Dendritic cell treated with granulocyte-macrophage colony-stimulating factor and Interleukin-4, amounts not matched to agents 40 ng/mL and 50 ng/mL, for 4 days (primary cell): ENCODE measurements around the gene DUSP7.
A peak's percentile ranks its signal among the peaks of the same experiment; 100 is the strongest.
"Not testable (repeated sequence)": the region's sequence is repeated elsewhere in the genome, so short reads cannot be mapped to it uniquely, and the experiment has no call there.

Experiments
- H3K27ac Mint-ChIP-seq: one replicate; pipeline ENCODE4 v1.8.0; 2022; ENCODE audit warnings: mild to moderate bottlenecking, mixed read lengths
- H3K27me3 Mint-ChIP-seq: one replicate; pipeline ENCODE4 v1.8.0; 2022; ENCODE audit warnings: mild to moderate bottlenecking, mixed read lengths
- H3K36me3 Mint-ChIP-seq: one replicate; pipeline ENCODE4 v1.8.0; 2022; ENCODE audit warnings: low read depth, mixed read lengths
- H3K4me1 Mint-ChIP-seq: one replicate; pipeline ENCODE4 v1.8.0; 2022; ENCODE audit warnings: low read depth, mixed read lengths
- H3K4me3 Mint-ChIP-seq: one replicate; pipeline ENCODE4 v1.8.0; 2022; ENCODE audit warnings: mild to moderate bottlenecking, moderate library complexity, mixed read lengths
- H3K9me3 Mint-ChIP-seq: one replicate; pipeline ENCODE4 v1.8.0; 2022; ENCODE audit warnings: mixed read lengths
- intact Hi-C: fragments of 100-400 bp; cut with micrococcal nuclease; formaldehyde crosslinking; loops from one replicate; pipeline ENCODE4 v1.15.0; 2022

DUSP7 gene

DNA sequence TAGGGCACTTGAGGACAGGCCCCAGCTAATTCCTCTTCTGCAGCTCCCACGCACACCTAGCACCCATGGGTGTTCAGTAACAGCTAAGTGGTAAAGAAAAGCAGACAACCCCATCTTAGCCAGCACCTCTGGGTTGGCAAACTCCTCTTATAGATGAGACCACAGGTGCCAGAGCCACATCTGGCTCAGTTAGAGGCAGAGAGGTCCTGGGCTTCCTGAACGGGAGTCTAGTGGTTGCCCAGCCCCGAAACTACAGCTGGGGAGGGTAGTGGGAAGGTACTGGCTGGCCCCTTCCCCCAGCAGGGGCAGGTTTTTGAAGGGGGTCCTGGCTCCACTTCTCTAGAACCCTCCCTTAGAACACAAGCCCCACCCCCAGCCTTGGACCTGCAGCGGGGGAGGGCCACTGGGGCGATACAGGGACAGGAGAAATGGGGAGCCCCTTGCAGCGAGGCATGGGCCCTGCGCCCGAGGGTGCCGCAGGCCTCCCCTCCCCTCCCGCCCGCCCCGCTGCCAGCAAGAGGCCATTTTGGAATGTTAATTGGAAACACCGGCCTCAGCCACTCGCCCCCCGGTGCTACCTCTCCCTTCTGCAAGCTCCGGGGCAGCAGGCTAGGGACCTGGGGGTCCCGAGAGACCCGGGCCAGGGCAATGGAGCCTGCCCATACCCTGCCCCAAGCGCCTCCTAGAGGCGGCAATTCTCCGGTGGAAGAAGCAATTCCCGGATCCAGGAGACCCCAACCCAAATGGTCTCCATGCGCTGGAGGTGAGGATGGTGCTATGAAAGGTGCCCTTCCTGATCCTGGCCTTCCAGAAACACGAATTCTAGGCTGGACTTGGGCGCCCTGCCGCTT, 1.5 kb downstream of the DUSP7 start:
- H3K9me3 Mint-ChIP-seq, result no peaks in the 10 kb centered on the region
- H3K27ac Mint-ChIP-seq, result peak overlapping the region; percentile 87
- peaks cover 61% of the 10 kb centered on the region for H3K36me3 Mint-ChIP-seq
- intact Hi-C loops, result loop anchor here (1.0 to 5.0 kb wide), 3 partner anchors 53 to 113 kb away; partner anchors contain the start of genes PARP3 and RRP9
- H3K4me3 Mint-ChIP-seq, result peak overlapping the region; percentile 86
- peaks cover 75% of the 10 kb centered on the region for H3K4me1 Mint-ChIP-seq
- peaks cover 3% of the 10 kb centered on the region for H3K27me3 Mint-ChIP-seq

DNA sequence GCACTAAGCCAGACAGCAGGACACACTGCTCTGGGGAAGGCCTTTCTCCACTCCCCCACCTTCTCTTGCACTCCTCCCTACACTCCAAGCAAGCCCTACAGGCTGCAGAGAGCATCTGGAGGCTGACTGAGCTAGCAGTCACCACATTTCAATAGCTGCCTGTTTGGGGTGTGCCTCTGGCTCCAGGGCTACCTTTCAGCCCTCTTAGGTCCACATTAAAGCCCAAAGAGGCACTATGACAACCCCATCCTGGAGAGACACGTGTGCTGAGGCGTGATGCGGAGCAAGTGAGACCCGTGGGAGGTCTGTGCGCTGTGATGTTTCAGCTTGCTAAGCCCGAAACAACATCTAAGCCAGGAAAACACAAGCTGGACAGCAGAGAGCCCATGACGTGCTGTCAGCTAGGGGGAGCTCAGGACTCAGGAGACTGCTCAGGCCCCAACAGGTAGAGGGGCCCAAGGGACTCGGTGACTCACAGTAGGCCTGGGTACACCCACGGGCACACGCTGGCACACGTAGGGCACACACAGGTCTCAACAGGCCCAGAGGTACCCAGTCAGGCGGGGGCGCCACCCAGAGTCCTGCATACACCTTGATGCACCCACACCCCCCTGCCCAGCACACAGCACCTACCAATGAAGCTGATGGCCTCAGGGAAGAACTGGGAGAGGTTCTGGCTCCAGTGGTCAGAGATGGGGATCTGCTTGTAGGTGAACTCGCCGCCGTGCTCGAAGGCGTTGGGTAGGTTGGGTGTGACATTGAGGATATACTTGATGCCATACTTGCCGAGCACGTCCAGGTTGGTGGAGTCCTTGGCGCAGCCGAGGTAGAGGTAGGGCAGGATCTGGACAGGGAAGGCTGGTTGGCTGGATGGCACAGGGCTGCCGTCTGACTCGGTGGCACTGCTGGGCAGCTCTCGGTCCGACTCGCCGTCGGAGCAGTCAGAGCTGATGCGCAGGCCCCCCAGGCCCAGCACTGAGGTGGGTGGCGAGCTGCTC, 2.8 kb downstream of the DUSP7 start:
- peaks cover 70% of the 10 kb centered on the region for H3K4me1 Mint-ChIP-seq
- H3K4me3 Mint-ChIP-seq, result peak overlapping the region; percentile 86
- H3K27me3 Mint-ChIP-seq, result peaks cover 1% of the 10 kb centered on the region
- peaks cover 71% of the 10 kb centered on the region for H3K36me3 Mint-ChIP-seq
- peak overlapping the region; percentile 87 for H3K27ac Mint-ChIP-seq
- H3K9me3 Mint-ChIP-seq, result no peaks in the 10 kb centered on the region
- intact Hi-C loops, result loop anchor here (1.0 to 5.0 kb wide), 2 partner anchors 17 to 51 kb away; no protein-coding TSS in a partner anchor

DNA sequence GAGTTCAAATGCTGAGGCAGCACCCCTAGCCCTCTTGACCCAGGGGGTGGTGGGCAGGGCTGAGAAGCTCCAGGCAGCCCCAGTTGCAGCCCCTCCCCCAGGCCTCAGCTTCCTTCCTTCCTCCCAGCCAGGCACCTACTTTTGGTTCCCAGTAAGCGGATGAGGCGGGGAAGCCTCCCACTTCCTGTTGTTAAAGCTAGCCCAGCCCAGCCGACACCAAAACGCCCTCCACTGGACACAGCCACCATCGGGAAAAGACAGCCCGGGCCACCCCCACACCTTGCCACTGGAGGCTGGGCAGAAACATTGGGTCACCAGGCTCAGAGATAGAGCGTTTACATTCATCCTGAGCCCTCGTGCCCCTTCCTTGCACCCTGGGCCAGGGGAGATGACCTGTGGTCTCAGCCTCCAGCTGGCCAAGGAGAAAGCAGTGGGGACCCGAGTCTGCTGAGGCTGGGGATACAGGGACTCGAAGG, 3.5 kb downstream of the DUSP7 start:
- H3K9me3 Mint-ChIP-seq, result no peaks in the 10 kb centered on the region
- peak overlapping the region; percentile 87 for H3K27ac Mint-ChIP-seq
- no peaks in the 10 kb centered on the region for H3K27me3 Mint-ChIP-seq
- H3K36me3 Mint-ChIP-seq, result peaks cover 78% of the 10 kb centered on the region
- peak overlapping the region; percentile 86 for H3K4me3 Mint-ChIP-seq
- peaks cover 70% of the 10 kb centered on the region for H3K4me1 Mint-ChIP-seq
- intact Hi-C loops, result loop anchor here (1.0 to 5.0 kb wide), 2 partner anchors 17 to 51 kb away; no protein-coding TSS in a partner anchor

DNA sequence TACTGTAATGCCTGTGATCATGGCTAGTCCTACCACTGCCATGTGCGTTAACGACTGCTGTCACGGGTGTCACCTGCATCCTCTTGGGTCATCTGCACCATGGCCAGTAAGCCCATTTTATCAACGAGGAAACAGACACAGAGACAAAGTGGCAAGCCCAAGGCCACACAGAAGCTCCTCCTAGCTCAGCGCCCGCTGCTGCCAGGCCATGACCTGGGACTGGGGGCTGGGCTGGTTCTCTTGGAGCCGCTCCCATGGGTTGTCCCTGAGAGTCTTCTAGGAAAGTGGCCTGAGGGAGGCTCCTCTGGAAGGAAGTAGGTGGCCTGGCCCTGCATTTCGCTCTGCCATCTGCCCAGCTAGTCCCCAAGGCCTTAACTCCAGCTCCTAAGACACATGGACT, 4.9 kb downstream of the DUSP7 start:
- Mint-ChIP-seq H3K27ac (peak overlapping the region; percentile 87), H3K4me1 (peaks cover 60% of the 10 kb centered on the region), H3K36me3 (peaks cover 82% of the 10 kb centered on the region), H3K9me3 (no peaks in the 10 kb centered on the region), H3K4me3 (no peak overlapping the region), H3K27me3 (no peaks in the 10 kb centered on the region)
- intact Hi-C loops, result loop anchor here (5.0 kb wide), 1 partner anchor 49 kb away; no protein-coding TSS in a partner anchor

DNA sequence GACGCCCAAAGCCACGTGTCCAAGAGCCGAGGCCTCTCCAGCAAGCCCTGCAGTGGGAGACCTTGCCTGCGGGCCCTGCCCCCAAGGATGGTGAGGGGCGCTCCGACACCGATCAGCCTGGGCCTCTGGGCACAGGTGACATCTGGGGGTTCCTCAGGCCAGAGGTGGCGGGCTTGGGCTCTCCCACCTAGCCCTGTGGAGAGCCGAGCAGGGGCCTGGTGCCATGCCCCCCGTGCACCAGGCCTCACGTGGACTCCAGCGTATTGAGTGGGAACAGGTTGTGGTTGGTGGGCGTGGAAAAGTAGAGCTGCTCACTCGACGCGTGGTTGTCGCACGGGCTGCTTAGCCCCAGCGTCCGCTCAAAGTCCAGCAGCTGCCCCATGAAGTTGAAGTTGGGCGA, 5.8 kb downstream of the DUSP7 start:
- Mint-ChIP-seq H3K9me3 (no peaks in the 10 kb centered on the region), H3K4me1 (peaks cover 60% of the 10 kb centered on the region), H3K4me3 (no peak overlapping the region), H3K27me3 (no peaks in the 10 kb centered on the region), H3K27ac (no peak overlapping the region), H3K36me3 (peaks cover 77% of the 10 kb centered on the region)
- intact Hi-C loops, result loop anchor here (5.0 kb wide), 1 partner anchor 48 kb away; no protein-coding TSS in a partner anchor

DNA sequence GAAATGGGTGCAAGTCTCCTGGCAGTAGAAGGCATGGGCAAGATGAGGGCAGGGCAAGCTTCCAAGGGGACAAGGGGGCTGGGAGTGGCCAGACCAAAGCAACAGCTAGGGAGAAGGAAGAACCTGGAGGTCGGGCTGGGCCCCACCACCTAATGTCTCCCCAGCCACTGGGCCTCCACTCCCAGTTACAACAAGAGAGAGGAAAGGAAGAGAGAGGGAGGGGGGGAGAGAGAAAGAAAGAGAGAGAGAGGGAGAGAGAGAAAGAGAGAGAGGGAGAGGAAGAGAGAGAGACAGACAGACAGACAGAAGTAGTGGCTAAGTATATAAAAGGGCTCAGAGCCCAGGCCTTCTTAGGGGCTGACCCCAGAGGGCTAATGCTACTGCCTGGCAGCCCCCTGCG, 6.9 kb downstream of the DUSP7 start:
- H3K4me3 Mint-ChIP-seq, result no peak overlapping the region
- peaks cover 56% of the 10 kb centered on the region for H3K4me1 Mint-ChIP-seq
- intact Hi-C loops, result no loop called here

DNA sequence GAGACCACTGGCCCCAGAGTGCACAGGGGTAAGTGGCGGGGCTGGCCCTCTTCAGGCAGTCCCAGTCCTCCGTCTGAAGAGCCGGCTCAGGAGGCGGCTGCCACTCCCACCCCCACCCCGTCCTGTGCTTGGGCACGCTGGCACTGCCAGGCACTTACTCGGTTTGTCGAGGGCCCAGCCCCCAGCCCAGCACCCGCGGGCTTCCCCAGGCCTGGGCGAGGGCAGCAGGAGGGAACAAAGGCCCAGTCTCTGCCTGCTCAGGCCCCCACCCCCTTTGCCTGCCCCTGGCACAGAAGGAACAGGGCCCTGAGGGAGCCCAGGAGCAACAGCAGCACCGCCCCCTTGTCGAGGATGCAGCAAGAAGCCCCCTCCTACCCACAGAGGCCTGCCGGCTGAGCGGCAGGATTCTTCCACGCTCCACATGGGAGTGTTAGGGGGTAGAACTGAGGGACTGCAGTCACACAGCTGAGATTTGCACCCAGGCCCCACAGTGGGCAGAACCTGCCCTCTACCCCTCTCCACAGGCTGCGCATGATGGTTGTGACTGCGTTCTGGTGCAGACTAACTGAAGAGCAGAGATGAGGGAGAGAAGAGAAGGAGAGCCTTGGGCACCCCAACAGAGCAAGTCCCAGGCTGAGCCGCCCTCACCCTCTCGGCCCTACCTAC, 8.9 kb downstream of the DUSP7 start:
- intact Hi-C loops, result no loop called here
- Mint-ChIP-seq H3K36me3 (peaks cover 47% of the 10 kb centered on the region), H3K27ac (peak overlapping the region; percentile 33), H3K9me3 (no peaks in the 10 kb centered on the region), H3K4me1 (peaks cover 35% of the 10 kb centered on the region), H3K27me3 (no peaks in the 10 kb centered on the region), H3K4me3 (no peak overlapping the region)

More for the DNA sequence above, 6.9 kb downstream of the DUSP7 start:
- Mint-ChIP-seq H3K36me3 (peaks cover 68% of the 10 kb centered on the region), H3K9me3 (no peaks in the 10 kb centered on the region), H3K27me3 (no peaks in the 10 kb centered on the region), H3K27ac (peak overlapping the region; percentile 1)

DNA sequence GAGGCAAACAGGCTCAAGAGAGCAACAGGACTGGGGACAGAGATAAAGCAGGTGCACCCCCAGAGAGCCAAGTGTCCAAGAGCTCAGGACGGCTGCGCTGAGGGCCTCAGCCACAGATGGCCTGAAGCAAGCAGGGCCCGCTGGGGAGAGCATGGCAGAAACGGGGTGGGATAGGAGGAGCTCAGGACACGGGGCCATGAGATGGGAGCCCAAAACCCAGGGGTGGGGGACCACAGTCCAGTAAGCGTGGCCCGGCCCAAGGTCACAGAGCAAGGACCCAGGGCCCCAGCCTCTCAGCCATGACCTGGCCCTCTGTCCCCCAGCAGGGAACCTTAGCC, 9.5 kb downstream of the DUSP7 start:
- H3K27ac Mint-ChIP-seq, result peak overlapping the region; percentile 16
- H3K36me3 Mint-ChIP-seq, result peaks cover 41% of the 10 kb centered on the region
- H3K4me3 Mint-ChIP-seq, result no peak overlapping the region
- intact Hi-C loops, result no loop called here
- H3K27me3 Mint-ChIP-seq, result peaks cover 2% of the 10 kb centered on the region
- no peaks in the 10 kb centered on the region for H3K9me3 Mint-ChIP-seq
- H3K4me1 Mint-ChIP-seq, result peaks cover 30% of the 10 kb centered on the region

DNA sequence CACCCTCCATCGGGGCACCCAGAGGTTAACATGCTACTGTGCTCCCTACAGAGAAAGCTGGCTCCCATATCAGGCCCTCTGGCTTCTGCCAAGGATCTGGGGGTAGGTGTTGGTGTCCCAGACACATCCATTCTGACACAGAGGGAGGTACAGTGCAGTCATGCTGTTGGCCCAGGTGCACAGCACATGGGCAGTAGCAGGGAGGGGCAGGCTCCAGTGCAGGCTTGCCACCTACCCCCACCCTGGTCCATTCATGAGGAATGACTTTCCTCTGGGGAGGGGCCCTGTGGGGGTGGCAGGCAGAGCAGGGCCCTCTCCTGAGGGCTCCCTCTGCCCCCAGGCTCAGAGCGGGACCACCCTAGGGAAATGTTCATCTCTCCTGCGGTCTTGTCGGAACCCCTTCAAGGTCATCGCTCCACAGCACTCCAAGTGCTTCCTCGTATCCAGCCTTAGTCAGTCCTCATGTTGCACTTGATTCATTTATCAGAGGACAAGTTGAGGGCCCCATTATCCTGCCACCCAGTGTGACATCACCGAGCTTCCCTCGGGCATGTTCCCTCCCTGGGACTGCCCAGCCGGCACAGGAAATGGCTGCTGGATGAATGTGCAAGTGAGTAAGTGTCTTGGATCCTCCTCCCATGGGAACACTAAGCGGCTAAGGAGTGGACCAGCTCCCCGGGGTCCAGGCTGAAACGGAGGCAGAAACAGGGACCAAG, 10.0 kb downstream of the DUSP7 start:
- Mint-ChIP-seq H3K4me1 (peaks cover 24% of the 10 kb centered on the region), H3K27ac (peak overlapping the region; percentile 16), H3K9me3 (no peaks in the 10 kb centered on the region), H3K36me3 (peaks cover 36% of the 10 kb centered on the region), H3K27me3 (peaks cover 5% of the 10 kb centered on the region), H3K4me3 (no peak overlapping the region)
- intact Hi-C loops, result no loop called here

DNA sequence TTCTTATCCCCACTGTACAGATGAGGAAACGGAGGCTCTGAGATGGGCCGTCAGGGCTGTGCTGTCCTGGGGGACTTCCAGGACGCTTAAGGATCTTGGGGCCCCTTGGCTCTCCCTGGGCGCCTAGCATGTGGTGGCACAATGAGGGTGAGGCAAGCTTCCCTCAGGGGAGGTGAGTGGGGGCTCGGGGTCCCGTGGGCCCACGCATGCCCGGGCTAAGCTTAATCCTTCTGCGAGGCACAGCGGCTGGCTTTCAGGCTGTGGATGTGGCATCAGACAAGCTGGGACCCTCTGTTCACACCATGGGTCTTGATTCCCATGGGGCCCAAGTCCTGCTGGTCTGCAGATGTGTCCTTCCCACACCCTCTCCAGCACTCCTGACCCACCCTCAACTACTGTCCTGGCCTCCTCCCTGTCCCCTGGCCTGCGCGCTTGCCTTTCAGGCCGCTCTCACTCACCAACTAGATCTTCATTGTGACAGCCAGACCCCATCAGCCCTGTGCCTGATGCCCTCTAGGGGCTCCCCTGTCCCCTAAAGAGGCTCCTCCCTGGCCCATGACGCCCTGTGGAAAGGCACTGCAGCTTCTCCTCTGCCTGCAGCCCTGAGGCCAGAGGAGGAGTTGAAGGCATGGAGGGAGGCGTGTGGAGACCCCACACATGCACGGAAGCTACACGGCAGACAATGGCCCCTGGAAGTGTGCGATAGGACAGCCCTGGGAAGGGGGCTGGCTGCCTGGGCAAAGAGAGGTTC, 11.3 kb downstream of the DUSP7 start:
- Mint-ChIP-seq H3K27ac (peak overlapping the region; percentile 5), H3K27me3 (peaks cover 8% of the 10 kb centered on the region), H3K4me3 (no peak overlapping the region), H3K4me1 (peaks cover 14% of the 10 kb centered on the region), H3K36me3 (peaks cover 23% of the 10 kb centered on the region), H3K9me3 (no peaks in the 10 kb centered on the region)
- intact Hi-C loops, result no loop called here

DNA sequence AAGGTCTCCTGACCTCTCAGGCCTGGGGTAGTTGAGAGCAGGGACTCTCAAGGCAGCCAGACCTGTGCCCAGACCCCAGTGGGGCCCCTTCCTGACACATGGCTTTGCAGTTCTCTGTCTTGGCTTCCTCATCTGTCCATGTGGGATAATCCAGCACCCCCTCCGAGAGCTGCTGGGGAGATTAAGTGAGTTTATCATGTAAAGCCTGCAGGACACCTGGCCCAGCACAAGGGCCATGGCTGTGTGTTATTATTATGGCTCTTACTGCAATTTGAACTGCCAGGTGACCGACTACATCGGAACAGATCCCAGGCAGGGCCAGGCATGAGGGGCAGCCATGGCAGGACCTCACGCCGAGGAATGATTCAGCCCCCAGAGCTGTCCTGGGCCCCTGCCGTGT, 12.6 kb downstream of the DUSP7 start:
- Mint-ChIP-seq H3K27ac (peak overlapping the region; percentile 5), H3K27me3 (peaks cover 8% of the 10 kb centered on the region), H3K36me3 (peaks cover 11% of the 10 kb centered on the region), H3K4me1 (peaks cover 7% of the 10 kb centered on the region), H3K4me3 (no peak overlapping the region), H3K9me3 (no peaks in the 10 kb centered on the region)
- intact Hi-C loops, result no loop called here

DNA sequence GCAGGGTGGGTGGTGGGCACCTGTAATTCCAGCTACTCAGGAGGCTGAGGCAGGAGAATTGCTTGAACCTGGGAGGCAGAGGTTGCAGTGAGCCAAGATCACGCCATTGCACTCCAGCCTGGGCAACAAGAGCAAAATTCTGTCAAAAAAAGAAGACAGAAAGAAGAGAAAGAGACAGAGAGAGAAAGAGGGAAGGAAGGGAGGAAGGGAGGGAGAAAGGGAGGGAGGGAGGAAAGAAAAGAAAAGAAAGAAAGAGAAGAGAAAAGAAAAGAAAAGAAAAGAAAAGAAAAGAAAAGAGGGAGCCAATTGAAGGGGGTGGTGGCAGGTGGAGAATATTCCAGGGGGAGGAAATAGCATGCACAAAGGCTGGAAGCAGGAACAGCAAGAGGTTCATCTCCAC, 13.3 kb downstream of the DUSP7 start:
- H3K27ac Mint-ChIP-seq, result peak overlapping the region; percentile 13

More for the DNA sequence above, 13.3 kb downstream of the DUSP7 start:
- H3K4me3 Mint-ChIP-seq, H3K36me3 Mint-ChIP-seq, H3K9me3 Mint-ChIP-seq, H3K4me1 Mint-ChIP-seq, H3K27me3 Mint-ChIP-seq, intact Hi-C loops: not testable (repeated sequence)
